PFSK-1 (cell line): Measurements from ENCODE around the gene HDAC3.

ENCODE experiments used
- FOXP2 ChIP-seq: optimal IDR thresholded peaks from 2 replicates; pipeline ENCODE3; 2011; ENCODE audit warnings: borderline replicate concordance, control low read depth, inconsistent platforms; ENCODE audit not compliant: insufficient read depth; ENCODE audit errors: extremely low read length, extremely low read depth
- POLR2AphosphoS5 ChIP-seq: IDR thresholded peaks from 2 replicates; pipeline ENCODE4 v1.6.1; 2012; ENCODE audit warnings: low read depth, mild to moderate bottlenecking, control low read depth, low read length, moderate library complexity
- SIN3A ChIP-seq: IDR thresholded peaks from 2 replicates; pipeline ENCODE4 v1.6.1; 2012; ENCODE audit warnings: mild to moderate bottlenecking, low read length, moderate library complexity, borderline replicate concordance; ENCODE audit not compliant: insufficient read depth
- TAF1 ChIP-seq: IDR thresholded peaks from 2 replicates; pipeline ENCODE4 v1.6.1; 2012; ENCODE audit warnings: low read length, control low read depth, borderline replicate concordance; ENCODE audit not compliant: insufficient read depth
- TF ChIP-seq, protein P1 (sequence below), 2 experiments: IDR thresholded peaks; 2 replicates each; pipeline versions ENCODE4 v1.6.1 to v1.8.0; 2011 to 2012; ENCODE audit warnings: low read depth in 2 of 2, low read length in 2 of 2, control low read depth in 1 of 2, inconsistent platforms in 1 of 2, mild to moderate bottlenecking in 1 of 2, moderate library complexity in 1 of 2; ENCODE audit not compliant: insufficient read depth in 1 of 2

DNA sequence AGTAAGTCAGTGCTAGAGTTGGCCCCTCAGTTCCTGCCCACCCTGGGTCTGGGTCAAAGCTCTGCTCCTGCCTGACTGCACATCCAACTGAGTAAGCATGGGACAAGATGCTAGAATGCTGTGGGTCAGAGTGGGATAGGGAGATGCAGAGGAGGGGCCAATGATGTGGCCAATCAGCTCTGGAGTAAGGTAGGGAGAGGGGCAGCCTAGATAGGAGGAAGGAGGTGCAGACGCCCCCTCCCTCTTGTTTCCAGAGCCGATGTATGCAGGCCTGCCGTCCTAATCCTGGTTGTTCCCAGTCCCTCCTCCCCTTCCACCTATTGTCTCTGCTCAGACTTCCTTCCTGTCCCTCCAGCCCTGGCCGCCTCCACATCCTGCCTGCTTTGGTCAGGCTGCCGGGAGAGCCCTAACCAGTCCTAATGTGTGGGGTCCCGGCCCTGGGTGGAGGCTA is 44.1 kb upstream of the HDAC3 start:
- TF ChIP-seq, protein P1, sequence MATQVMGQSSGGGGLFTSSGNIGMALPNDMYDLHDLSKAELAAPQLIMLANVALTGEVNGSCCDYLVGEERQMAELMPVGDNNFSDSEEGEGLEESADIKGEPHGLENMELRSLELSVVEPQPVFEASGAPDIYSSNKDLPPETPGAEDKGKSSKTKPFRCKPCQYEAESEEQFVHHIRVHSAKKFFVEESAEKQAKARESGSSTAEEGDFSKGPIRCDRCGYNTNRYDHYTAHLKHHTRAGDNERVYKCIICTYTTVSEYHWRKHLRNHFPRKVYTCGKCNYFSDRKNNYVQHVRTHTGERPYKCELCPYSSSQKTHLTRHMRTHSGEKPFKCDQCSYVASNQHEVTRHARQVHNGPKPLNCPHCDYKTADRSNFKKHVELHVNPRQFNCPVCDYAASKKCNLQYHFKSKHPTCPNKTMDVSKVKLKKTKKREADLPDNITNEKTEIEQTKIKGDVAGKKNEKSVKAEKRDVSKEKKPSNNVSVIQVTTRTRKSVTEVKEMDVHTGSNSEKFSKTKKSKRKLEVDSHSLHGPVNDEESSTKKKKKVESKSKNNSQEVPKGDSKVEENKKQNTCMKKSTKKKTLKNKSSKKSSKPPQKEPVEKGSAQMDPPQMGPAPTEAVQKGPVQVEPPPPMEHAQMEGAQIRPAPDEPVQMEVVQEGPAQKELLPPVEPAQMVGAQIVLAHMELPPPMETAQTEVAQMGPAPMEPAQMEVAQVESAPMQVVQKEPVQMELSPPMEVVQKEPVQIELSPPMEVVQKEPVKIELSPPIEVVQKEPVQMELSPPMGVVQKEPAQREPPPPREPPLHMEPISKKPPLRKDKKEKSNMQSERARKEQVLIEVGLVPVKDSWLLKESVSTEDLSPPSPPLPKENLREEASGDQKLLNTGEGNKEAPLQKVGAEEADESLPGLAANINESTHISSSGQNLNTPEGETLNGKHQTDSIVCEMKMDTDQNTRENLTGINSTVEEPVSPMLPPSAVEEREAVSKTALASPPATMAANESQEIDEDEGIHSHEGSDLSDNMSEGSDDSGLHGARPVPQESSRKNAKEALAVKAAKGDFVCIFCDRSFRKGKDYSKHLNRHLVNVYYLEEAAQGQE (IDR thresholded peaks at IDR 0.05; ENCODE audit: insufficient read depth in 1 of 2, low read depth in 2 of 2, low read length in 2 of 2), result no peak
- TF ChIP-seq SIN3A (no peak), TAF1 (no peak), POLR2AphosphoS5 (peak; percentile 5; the same call in 1 of the 2 replicates), FOXP2 (peak; percentile 95)
